Hepatocyte (in vitro differentiated cells): Measurements from ENCODE around the gene GMDS.

Experiments used
- CTCF ChIP-seq: fragments of 200-600 bp; sonication (generic); IDR thresholded peaks from 2 replicates; pipeline ENCODE4 v1.5.1; 2016; ENCODE audit warnings: antibody characterized with exemption, mild to moderate bottlenecking; ENCODE audit not compliant: poor library complexity
- EZH2 ChIP-seq: fragments of 200-600 bp; sonication (generic); IDR thresholded peaks from 2 replicates; pipeline ENCODE4 v1.6.1; 2016; ENCODE audit warnings: antibody characterized with exemption, mild to moderate bottlenecking, borderline replicate concordance
- EZH2phosphoT487 ChIP-seq: fragments of 200-600 bp; sonication (generic); IDR thresholded peaks from one replicate; pipeline ENCODE4 v1.6.1; 2018; ENCODE audit warnings: antibody characterized with exemption, mild to moderate bottlenecking, low read depth, moderate library complexity; ENCODE audit not compliant: unreplicated experiment, severe bottlenecking

GRCh38 chr6:2028457-2029038, 216.9 kb downstream of the GMDS start:
- TF ChIP-seq CTCF, result no peak
- no peak for TF ChIP-seq EZH2
- TF ChIP-seq EZH2phosphoT487, result no peak
